ENCODE measurements around the gene PLPPR3. TPM values are rescaled to one million over a fixed set of nuclear protein-coding genes. Genes with fewer than 3 reads are reported as not detected.

Gene PLPPR3
- total and polyA plus RNA-seq, 12 donors: not detected

DNA sequence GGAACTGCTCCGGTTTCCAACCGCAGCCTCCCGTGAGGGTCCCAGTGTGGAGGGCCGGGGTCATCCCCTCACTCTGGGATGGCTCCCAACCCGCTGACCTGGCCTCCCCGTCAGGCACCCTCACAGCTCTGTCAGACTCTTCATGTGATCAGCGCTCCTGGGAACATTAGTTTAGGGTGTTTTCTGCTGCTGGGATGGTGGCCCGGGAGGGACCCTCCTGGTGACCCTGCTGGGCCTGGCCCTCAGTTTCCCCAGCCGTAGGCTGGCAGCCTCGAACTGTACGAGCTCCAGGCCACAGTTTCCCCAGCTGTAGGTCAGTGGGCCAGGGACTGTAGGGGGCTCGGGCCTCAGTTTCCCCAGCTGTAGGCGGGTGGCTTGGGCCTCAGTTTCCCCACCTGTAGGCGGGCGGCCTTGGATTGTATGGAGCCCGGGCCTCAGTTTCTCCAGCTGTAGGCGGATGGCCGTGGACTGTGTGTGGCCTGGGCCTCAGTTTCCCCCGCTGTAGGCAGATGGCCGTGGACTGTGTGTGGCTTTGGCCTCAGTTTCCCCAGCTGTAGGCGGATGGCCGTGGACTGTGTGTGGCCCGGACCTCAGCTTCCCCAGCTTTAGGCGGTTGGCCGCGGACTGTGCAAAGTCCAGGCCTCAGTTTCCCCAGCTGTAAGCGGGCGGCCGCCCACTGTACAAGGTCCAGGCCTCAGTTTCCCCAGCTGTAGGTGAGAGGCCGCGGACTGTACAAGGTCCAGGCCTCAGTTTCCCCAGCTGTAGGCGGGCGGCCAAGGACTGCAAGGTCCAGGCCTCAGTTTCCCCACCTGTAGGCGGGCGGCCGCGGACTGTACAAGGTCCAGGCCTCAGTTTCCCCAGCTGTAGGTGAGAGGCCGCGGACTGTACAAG, 25.8 kb downstream of the PLPPR3 start:
- DNase-seq (no peak), ATAC-seq (no peak)
- H3K27ac ChIP-seq: peak overlapping the region in 9 of 10 donors; percentile 77 to 96 (median 91)
- TF ChIP-seq, protein P1, sequence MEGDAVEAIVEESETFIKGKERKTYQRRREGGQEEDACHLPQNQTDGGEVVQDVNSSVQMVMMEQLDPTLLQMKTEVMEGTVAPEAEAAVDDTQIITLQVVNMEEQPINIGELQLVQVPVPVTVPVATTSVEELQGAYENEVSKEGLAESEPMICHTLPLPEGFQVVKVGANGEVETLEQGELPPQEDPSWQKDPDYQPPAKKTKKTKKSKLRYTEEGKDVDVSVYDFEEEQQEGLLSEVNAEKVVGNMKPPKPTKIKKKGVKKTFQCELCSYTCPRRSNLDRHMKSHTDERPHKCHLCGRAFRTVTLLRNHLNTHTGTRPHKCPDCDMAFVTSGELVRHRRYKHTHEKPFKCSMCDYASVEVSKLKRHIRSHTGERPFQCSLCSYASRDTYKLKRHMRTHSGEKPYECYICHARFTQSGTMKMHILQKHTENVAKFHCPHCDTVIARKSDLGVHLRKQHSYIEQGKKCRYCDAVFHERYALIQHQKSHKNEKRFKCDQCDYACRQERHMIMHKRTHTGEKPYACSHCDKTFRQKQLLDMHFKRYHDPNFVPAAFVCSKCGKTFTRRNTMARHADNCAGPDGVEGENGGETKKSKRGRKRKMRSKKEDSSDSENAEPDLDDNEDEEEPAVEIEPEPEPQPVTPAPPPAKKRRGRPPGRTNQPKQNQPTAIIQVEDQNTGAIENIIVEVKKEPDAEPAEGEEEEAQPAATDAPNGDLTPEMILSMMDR (IDR thresholded peaks at IDR 0.05): no peak
- peaks cover 21 to 57% (median 52%) of the 10 kb centered on the region in 9 donors for H3K4me1 ChIP-seq
- 81 to 85% methylated on average over 39 of the region's 39 CpGs for WGBS, 2 donors
- peak overlapping the region; percentile 51 to 94 (median 80) for H3K4me3 ChIP-seq
- H3K36me3 ChIP-seq: peaks cover 0 to 29% (median 0%) of the 10 kb centered on the region in 9 donors
- intact Hi-C loops (cut with DNase I): loop anchor here in 2 of 10 donors (2.0 to 10.0 kb wide), 3 partner anchors 13 to 289 kb away; partner anchors contain the start of genes CFD (in 1 of the 2), ELANE (in 1 of the 2) and TPGS1 (in 1 of the 2)
- H3K27me3 ChIP-seq: no peaks in the 10 kb centered on the region
- H3K9me3 ChIP-seq: no peaks in the 10 kb centered on the region

DNA sequence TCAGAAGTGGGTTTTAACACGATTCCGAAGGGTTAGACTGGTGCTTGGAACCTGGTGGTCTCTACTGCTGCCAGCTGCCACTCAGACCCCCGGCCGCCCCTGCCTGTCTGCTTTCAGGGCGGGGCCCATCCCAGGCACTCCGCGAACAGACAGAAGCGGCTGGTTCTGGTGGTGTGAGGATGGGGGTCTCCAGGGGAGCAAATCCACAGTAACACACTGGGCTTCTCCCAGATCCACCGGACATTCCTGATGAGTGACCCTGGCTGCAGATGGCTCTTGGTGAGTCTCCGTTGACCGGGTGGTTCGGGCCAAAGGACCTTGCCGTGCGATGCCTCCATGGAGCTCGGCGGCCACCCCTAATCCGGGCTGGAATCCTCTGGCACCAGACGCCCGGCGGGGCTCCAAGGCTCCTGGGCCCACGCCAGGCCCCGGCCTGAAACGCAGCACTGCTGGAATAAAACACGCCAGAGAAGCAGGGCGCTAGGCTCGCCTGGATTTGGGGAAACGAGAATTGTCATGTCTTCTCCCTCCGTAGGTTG, 26.6 kb downstream of the PLPPR3 start:
- ATAC-seq (no peak), DNase-seq (no peak)
- Histone ChIP-seq H3K4me1 (peaks cover 13 to 57% (median 47%) of the 10 kb centered on the region in 9 donors), H3K36me3 (peaks cover 0 to 21% (median 0%) of the 10 kb centered on the region in 9 donors), H3K4me3 (no peak overlapping the region), H3K9me3 (no peaks in the 10 kb centered on the region), H3K27me3 (no peaks in the 10 kb centered on the region), H3K27ac (peak overlapping the region in 4 of 10 donors; percentile 0 to 34 (median 7))
- 87 to 89% methylated on average over 28 of the region's 28 CpGs for WGBS, 2 donors
- intact Hi-C loops (cut with DNase I): loop anchor here in 2 of 10 donors (5.0 to 10.0 kb wide), 2 partner anchors 60 to 288 kb away; partner anchors contain the start of genes CFD (in 1 of the 2), ELANE (in 1 of the 2) and TPGS1 (in 1 of the 2)
- TF ChIP-seq, protein P1 (IDR thresholded peaks at IDR 0.05): no peak

DNA sequence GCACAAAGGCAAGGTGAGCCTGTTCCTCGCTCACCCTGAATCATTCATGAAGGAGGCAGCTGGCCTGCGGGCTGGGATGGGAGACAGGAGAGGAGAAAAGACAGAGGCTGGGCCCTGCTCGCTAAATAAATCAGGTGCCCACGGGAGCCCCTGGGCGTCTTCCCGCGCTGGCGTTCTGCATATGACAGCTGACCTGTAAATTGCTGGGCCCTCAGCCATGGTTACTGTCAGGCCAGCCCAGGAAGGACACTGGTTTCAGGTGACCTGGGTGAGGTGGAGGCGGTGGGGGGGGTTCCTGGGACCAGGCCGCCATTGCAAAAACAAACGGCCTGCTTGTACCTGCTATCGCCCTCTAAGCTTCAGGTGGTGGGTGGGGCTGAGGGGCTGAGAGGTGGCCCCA, 27.9 kb downstream of the PLPPR3 start:
- ATAC-seq (no peak), DNase-seq (no peak)
- Histone ChIP-seq H3K27ac (no peak overlapping the region), H3K4me3 (no peak overlapping the region), H3K36me3 (peaks cover 0 to 7% (median 0%) of the 10 kb centered on the region in 9 donors), H3K9me3 (no peaks in the 10 kb centered on the region), H3K27me3 (no peaks in the 10 kb centered on the region), H3K4me1 (peaks cover 5 to 56% (median 45%) of the 10 kb centered on the region in 9 donors)
- TF ChIP-seq, protein P1 (IDR thresholded peaks at IDR 0.05): no peak
- WGBS, 2 donors: 93 to 94% methylated on average over 12 of the region's 12 CpGs
- intact Hi-C loops (cut with DNase I): loop anchor here in 1 of 10 donors (10.0 kb wide), 1 partner anchor 61 kb away; the partner anchor contains the start of genes CFD and ELANE

DNA sequence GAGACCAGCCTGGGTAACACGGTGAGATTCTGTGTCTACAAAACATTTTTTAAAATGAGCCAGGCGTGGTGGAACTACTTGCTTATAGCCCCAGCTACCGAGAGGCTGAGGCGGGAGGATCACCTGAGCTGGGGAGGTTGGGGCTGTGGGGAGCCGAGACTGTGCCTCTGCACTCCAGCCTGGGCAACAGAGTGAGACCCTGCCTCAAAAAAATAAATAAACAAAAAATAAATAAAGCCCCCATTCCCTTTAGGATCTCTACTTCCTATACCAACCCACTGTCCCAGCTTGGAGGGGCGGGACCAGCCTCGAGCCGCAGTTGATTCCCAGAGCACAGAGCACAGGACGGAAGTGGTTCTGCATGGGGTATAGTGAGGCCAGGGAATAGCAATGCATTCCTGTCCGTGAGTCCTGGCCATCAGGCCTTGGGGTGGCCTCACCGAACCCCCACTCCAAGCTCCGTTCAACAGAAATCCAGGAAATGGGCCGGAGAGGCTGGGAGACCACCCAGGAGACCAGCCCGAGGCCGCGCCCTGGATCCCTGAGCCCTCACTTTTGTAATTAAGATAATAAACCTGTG, 29.4 kb downstream of the PLPPR3 start:
- DNase-seq (peak in 1 of 2 donors; percentile 17), ATAC-seq (no peak)
- H3K4me1 ChIP-seq: peaks cover 5 to 64% (median 54%) of the 10 kb centered on the region in 9 donors
- WGBS, 2 donors: 59 to 63% methylated on average over 16 of the region's 16 CpGs
- intact Hi-C loops (cut with DNase I): loop anchor here in 1 of 10 donors (10.0 kb wide), 1 partner anchor 62 kb away; the partner anchor contains the start of genes CFD and ELANE
- TF ChIP-seq, protein P1 (IDR thresholded peaks at IDR 0.05): no peak
- no peak overlapping the region for H3K4me3 ChIP-seq
- H3K27me3 ChIP-seq: no peaks in the 10 kb centered on the region
- H3K36me3 ChIP-seq: no peaks in the 10 kb centered on the region
- H3K27ac ChIP-seq: peak overlapping the region in 9 of 10 donors; percentile 56 to 88 (median 79)
- H3K9me3 ChIP-seq: no peaks in the 10 kb centered on the region

All from heart right ventricle (tissue), 16 donors.